HEK293 (cell line): ENCODE results near the gene NIP7.

Experiments used
- GFI1B ChIP-seq: fragments of 450-650 bp; formaldehyde crosslinking; IDR thresholded peaks from 2 replicates; pipeline ENCODE4 v1.5.1; 2016; ENCODE audit warnings: missing biosample characterization, missing genetic modification characterization
- ZNF138 ChIP-seq: fragments of 450-650 bp; formaldehyde crosslinking; IDR thresholded peaks from 2 replicates; pipeline ENCODE4 v1.5.1; 2016; ENCODE audit warnings: missing biosample characterization, missing genetic modification characterization, borderline replicate concordance
- ZNF19 ChIP-seq: fragments of 450-650 bp; formaldehyde crosslinking; IDR thresholded peaks from 2 replicates; pipeline ENCODE4; 2016; ENCODE audit warnings: missing biosample characterization, missing genetic modification characterization, low read depth
- ZNF341 ChIP-seq: fragments of 450-650 bp; formaldehyde crosslinking; IDR thresholded peaks from 2 replicates; pipeline ENCODE4; 2016; ENCODE audit warnings: low read depth, missing biosample characterization, missing genetic modification characterization
- TF ChIP-seq, protein P1 (sequence below): fragments of 450-650 bp; formaldehyde crosslinking; IDR thresholded peaks from 2 replicates; pipeline ENCODE4 v1.5.1; 2016; ENCODE audit warnings: missing biosample characterization, missing genetic modification characterization
- TF ChIP-seq, protein P2 (sequence below): fragments of 450-650 bp; formaldehyde crosslinking; IDR thresholded peaks from 2 replicates; pipeline ENCODE4 v1.5.1; 2017; ENCODE audit warnings: missing biosample characterization, missing genetic modification characterization
- TF ChIP-seq, protein P3 (sequence below): fragments of 450-650 bp; formaldehyde crosslinking; IDR thresholded peaks from 2 replicates; pipeline ENCODE4 v1.5.1; 2016; ENCODE audit warnings: missing biosample characterization, missing genetic modification characterization
- TF ChIP-seq, protein P4 (sequence below): sonication (generic); formaldehyde crosslinking; IDR thresholded peaks from 2 replicates; pipeline ENCODE4 v1.8.1; 2022; ENCODE audit warnings: mild to moderate bottlenecking, moderate library complexity, missing genetic modification reagents

DNA sequence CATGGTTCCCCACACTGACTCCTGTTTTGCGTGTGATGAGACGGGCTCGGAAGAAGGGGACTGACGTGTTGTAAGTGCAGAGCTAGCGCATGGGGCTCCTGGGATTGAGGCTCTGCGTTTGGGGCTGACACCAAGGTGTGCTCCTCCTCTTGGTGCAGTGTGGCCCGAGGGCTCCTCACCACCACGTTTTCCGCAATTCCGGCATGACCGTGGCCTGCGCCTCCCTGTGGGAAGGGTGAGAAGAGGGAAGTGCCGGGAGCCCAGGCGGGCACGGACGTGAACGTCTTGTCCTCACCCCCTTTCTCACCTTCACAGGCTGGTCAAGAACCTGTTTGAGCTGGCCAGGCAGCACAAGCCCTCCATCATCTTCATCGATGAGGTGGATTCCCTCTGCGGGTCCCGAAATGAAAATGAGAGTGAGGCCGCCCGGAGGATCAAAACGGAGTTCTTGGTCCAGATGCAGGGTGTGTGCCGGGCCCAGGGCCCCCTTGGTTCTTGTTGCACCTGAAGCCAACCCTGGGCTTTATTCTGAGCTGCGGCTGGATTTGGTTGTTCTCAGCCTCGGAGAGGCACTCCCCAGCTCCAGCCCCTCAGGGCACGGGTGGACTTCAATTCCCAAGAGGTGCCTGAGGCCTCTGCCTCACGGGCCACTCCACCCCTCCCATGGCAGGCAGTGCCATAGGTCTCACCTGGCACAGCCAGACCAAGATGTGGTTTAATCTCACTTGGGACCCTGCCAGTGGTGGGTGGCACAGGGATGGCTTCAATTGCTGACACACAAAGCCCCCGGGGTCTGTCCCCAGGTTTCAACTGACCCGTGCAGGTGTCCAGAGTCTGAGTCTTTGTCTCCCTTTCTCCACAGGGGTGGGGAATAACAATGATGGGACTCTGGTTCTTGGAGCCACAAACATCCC lies 19.5 kb upstream of the NIP7 start:
- TF ChIP-seq GFI1B (tag by site-specific recombination) (no peak), ZNF138 (tag by site-specific recombination) (no peak), ZNF19 (tag by site-specific recombination) (no peak), ZNF341 (tag by site-specific recombination) (no peak)
- TF ChIP-seq, protein P1, sequence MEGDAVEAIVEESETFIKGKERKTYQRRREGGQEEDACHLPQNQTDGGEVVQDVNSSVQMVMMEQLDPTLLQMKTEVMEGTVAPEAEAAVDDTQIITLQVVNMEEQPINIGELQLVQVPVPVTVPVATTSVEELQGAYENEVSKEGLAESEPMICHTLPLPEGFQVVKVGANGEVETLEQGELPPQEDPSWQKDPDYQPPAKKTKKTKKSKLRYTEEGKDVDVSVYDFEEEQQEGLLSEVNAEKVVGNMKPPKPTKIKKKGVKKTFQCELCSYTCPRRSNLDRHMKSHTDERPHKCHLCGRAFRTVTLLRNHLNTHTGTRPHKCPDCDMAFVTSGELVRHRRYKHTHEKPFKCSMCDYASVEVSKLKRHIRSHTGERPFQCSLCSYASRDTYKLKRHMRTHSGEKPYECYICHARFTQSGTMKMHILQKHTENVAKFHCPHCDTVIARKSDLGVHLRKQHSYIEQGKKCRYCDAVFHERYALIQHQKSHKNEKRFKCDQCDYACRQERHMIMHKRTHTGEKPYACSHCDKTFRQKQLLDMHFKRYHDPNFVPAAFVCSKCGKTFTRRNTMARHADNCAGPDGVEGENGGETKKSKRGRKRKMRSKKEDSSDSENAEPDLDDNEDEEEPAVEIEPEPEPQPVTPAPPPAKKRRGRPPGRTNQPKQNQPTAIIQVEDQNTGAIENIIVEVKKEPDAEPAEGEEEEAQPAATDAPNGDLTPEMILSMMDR (tag by site-specific recombination), result no peak
- TF ChIP-seq, protein P2, sequence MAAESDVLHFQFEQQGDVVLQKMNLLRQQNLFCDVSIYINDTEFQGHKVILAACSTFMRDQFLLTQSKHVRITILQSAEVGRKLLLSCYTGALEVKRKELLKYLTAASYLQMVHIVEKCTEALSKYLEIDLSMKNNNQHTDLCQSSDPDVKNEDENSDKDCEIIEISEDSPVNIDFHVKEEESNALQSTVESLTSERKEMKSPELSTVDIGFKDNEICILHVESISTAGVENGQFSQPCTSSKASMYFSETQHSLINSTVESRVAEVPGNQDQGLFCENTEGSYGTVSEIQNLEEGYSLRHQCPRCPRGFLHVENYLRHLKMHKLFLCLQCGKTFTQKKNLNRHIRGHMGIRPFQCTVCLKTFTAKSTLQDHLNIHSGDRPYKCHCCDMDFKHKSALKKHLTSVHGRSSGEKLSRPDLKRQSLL (tag by site-specific recombination), result no peak
- TF ChIP-seq, protein P3, sequence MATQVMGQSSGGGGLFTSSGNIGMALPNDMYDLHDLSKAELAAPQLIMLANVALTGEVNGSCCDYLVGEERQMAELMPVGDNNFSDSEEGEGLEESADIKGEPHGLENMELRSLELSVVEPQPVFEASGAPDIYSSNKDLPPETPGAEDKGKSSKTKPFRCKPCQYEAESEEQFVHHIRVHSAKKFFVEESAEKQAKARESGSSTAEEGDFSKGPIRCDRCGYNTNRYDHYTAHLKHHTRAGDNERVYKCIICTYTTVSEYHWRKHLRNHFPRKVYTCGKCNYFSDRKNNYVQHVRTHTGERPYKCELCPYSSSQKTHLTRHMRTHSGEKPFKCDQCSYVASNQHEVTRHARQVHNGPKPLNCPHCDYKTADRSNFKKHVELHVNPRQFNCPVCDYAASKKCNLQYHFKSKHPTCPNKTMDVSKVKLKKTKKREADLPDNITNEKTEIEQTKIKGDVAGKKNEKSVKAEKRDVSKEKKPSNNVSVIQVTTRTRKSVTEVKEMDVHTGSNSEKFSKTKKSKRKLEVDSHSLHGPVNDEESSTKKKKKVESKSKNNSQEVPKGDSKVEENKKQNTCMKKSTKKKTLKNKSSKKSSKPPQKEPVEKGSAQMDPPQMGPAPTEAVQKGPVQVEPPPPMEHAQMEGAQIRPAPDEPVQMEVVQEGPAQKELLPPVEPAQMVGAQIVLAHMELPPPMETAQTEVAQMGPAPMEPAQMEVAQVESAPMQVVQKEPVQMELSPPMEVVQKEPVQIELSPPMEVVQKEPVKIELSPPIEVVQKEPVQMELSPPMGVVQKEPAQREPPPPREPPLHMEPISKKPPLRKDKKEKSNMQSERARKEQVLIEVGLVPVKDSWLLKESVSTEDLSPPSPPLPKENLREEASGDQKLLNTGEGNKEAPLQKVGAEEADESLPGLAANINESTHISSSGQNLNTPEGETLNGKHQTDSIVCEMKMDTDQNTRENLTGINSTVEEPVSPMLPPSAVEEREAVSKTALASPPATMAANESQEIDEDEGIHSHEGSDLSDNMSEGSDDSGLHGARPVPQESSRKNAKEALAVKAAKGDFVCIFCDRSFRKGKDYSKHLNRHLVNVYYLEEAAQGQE (tag by site-specific recombination), result no peak
- TF ChIP-seq, protein P4, sequence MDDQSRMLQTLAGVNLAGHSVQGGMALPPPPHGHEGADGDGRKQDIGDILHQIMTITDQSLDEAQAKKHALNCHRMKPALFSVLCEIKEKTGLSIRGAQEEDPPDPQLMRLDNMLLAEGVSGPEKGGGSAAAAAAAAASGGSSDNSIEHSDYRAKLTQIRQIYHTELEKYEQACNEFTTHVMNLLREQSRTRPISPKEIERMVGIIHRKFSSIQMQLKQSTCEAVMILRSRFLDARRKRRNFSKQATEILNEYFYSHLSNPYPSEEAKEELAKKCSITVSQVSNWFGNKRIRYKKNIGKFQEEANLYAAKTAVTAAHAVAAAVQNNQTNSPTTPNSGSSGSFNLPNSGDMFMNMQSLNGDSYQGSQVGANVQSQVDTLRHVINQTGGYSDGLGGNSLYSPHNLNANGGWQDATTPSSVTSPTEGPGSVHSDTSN (CRISPR knock-in tag), result no peak
